ENCODE results near the gene AUP1.

- TF ChIP-seq CTCF (IDR thresholded peaks at IDR 0.05): no peak
- no peak for TF ChIP-seq POLR2A (IDR thresholded peaks at IDR 0.05)
These were observed 29.1 kb upstream of the AUP1 start for GRCh38 chr2:74558284-74559230.

Measured in body of pancreas (tissue), 4 donors.